ENCODE measurements around the gene HEATR5A.
A peak's percentile ranks its signal among the peaks of the same experiment; 100 is the strongest.

- TF ChIP-seq CTCF (IDR thresholded peaks at IDR 0.05; ENCODE audit: borderline replicate concordance, extremely low read depth, low read length, poor library complexity, severe bottlenecking) (peak; percentile 32), EZH2 (IDR thresholded peaks at IDR 0.05; ENCODE audit: borderline replicate concordance, low read depth, low read length, severe bottlenecking) (no peak)
These were observed 150.1 kb downstream of the HEATR5A start for GRCh38 chr14:31270196-31270772.
